ENCODE measurements around the gene SPEM3.

SPEM3 gene
- 0 reads per million in 2 experiments for total RNA-seq

DNA sequence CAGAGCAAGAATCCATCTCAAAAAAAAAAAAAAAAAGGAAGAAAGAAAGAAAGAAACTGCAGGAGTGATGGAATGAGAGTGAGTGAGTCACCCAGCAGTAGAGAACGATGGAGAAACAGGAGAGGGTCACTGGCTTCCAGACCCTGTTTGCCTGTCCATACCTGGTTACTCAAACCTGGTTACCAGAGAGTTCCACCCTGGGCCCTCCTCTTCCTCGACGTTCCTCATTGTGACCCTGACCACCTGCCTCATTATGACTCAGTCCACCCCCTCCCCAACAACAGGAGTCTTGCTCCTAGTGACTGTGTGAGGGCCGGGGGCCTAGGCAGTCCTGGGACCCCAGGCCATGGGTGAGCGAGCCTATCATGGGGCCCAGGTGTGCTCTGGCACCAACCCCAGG is at the start of gene SPEM3:
Gene SPEM3, plus strand, starts transcription at position 301 of the 400 bp plus-strand sequence. Its CDS starts 46 bp downstream, at position 347.
- no peak for DNase-seq (ENCODE audit: low read depth)

GRCh38 chr17:7379134-7379533 is 49.5 kb upstream of the SPEM3 start:
- DNase-seq (ENCODE audit: low read depth) = no peak

DNA sequence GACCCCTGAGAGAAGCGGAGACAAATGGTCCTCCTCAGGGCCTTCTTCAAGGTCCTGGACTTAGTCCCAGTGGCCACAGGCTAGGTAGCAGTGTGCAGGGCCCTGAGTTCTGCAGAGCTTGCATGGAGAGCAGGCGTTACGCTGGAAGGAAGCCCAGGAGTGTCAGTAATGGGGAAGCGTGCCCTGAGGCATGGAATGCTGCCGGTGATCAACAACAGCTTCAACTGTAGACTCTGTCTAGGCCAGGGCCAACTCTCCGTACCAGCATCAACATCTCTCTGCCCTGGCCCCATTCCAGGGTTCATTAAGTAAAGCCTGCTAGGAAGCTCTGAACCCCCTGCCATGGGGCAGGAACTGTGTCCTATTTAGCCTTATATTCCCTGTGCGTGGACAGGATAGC is 48.3 kb upstream of the SPEM3 start:
- no peak for DNase-seq (ENCODE audit: low read depth)

DNA sequence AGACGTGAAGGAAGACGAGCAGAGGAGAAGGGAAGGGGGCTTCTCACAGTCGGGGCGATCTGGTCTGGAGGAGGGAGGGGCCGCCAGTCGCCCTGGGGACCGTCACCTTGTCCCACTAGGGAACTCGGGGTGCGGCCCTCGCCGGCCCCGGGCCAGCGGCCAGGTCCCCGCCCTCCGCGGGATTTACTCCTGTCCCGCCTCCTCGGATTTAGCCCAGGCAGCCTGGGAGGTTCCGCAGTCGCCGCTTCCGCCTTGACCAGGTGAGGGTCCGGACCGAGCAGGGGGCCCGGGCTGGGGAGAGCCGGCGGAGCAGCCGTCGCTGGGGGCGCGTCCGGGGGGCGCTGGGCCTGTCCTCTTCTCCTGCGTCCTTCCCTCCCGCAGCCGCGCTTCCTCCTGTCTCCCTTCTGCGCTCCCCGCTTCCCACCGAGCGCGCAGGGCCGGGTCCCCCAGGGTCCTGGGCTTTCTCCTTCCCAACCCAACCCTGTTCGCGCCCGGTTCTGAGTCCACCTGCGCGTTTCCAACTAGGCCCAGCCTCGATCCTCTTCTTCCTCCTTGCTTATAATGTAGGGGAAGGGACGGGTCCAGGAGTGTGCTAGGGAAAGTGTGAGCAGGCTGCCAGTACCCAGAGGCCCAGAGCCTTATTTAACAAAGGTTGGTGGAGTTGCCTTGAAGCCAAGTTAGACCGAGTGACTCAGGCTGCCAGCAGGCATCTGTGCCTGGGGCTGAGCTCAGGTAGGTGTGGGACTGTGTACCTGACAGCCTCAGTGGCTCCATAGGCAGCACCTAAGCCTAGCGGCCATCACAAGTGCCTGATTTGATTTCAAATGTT is 47.6 kb upstream of the SPEM3 start, which contains the start of gene TNK1:
Gene TNK1, plus strand, starts transcription at position 235 of the 829 bp plus-strand sequence. CDS start 1,838 bp downstream, outside the sequence.
- no peak for DNase-seq (ENCODE audit: low read depth)

DNA sequence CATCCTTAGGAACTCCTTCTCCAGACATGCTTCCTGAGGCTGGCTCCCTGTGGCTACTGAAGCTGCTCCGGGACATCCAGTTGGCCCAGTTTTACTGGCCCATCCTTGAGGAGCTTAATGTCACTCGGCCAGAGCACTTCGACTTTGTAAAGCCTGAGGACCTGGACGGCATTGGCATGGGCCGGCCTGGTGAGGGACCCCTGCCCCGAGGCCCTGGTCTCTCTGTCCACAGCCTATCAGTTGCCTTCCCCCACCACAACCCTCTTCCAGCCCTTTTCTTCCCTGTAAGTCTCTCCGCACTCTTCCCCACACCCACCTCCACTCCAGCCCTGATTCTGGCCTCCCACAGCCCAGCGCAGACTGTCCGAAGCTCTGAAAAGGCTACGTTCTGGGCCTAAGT is 45.8 kb upstream of the SPEM3 start:
- no peak for DNase-seq (ENCODE audit: low read depth)

DNA sequence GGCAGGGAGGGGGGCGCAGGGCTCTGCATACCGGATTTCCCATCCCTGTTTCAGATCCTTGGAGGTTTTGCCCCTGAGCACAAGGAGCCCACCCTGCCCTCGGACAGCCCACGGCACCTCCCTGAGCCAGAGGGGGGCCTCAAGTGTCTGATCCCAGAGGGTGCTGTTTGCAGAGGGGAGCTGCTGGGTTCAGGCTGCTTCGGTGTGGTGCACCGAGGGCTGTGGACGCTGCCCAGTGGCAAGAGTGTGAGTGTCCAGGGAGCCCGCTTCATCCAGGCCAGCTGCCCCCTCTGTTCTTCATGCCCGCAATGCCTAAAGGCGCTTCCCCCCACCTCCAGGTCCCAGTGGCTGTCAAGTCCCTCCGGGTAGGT is 45.3 kb upstream of the SPEM3 start:
- DNase-seq (ENCODE audit: low read depth) = no peak

- peak; percentile 70 for DNase-seq (ENCODE audit: low read depth)
Observed at GRCh38 chr17:7383742-7384488, 44.7 kb upstream of the SPEM3 start.

DNA sequence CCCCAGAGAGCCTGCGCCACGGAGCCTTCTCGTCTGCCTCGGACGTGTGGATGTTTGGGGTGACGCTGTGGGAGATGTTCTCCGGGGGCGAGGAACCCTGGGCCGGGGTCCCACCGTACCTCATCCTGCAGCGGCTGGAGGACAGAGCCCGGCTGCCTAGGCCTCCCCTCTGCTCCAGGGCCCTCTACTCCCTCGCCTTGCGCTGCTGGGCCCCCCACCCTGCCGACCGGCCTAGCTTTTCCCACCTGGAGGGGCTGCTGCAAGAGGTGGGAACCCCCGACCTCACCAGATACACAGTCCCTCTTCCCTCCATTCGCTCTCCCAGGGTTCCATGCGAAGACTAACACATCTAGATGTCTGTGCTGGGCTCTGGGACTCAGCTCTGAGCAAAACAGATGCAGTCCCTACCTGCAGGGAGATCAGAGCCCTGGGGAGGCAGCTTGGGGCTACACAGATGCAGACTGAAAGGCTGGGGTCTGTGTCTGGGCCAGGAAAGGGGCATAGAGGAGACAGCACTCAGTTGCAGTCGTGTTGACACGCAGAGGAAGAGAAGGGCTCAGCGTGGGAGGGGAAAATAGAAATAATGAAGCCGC is 44.1 kb upstream of the SPEM3 start:
- DNase-seq (ENCODE audit: low read depth) = no peak

- no peak for DNase-seq (ENCODE audit: low read depth)
Observed at GRCh38 chr17:7388856-7389255, 39.8 kb upstream of the SPEM3 start.

DNA sequence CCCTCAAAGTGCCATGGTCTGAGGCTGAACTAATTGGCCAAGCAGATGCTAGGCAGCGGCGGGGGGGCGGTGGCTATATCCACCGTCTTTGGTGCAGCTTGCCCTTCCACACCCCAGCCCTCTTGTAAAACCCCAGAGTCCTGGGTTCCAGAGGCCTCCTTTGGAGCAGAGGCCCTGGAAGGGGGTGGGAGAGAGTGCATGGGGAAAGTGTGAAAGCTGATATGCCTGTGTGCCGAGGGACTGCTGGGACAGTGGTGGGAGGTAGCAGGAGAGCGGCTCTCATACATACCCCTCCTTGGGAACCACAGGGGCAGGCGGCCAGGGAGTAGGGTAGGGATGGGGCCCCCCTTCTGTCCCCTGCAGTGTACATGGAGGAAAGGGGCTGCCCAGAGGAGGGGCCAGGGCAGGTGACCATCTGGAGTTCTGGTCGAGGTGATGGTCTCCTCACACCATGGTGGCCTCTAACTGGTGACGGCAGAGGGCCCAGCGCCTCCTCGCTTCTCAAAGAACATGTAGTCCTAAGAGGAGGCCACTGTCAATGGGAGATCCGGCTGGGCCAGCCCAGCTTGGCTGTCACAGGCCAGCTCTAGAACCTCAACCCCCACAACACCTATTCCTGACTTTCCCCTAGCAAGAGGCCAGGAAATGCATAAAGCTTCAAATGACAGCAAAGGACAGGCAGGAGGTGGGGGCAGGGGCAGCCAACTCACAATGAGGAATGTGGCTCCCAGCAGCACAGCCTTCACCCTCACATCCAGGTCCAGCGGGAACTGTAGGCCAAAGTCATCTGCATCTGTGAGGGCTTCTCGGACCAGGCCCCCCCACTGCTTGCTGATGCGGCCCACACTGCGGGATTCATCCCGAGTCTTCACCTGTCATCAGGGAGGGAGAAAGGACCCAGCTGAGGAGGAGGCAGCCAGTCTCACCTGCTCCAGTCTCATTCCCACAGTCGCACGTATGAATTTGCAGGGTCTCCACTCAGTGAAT is 38.4 kb upstream of the SPEM3 start:
- DNase-seq (ENCODE audit: low read depth) = no peak

GRCh38 chr17:7391307-7391706 is 37.4 kb upstream of the SPEM3 start:
- no peak for DNase-seq (ENCODE audit: low read depth)

GRCh38 chr17:7392696-7393612 is 35.7 kb upstream of the SPEM3 start:
- DNase-seq (ENCODE audit: low read depth) = no peak

DNA sequence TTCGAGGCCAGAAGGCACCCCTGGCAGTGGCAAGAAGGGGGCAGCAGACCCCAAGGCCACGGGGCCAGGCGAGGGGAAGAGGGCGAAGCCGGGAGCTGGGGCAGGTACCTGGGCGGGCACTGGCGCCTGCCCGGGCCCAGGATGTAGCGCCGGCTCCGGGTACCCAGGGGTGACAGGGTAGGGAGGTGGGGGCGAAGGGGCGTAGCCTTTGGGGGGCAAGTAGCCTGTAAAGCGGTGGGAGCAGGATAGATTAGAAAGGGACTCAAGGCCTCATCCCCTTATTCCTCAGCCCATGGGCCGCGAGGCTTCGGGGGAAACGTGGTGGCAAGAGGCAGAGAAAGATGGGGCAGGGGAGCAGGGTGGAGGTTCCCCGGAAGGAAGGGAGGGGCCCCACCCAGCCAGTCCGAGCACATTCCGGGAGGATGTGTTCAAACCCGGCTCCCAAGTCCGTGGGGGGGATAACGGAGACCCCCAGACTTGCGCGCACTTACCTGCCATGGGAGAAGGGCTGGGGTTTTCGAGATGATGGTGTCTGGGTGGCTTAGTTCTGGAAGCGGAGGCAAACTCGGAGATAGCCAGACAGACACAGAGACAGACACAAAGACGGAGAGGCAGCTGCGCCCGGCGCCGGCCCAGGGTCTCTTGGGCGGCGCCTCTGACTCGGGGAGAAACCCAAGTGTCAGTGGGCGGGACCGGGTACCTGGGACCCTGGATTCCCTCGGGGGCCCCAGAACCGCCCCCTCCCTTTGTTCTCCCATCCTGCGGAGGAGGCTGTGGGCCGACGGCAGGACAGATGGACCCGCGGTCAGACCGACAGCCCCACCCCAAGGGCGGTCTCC is 34.8 kb upstream of the SPEM3 start:
- DNase-seq (ENCODE audit: low read depth) = peak; percentile 59

- peak; percentile 72 for DNase-seq (ENCODE audit: low read depth)
Observed at GRCh38 chr17:7394452-7395191, 34.0 kb upstream of the SPEM3 start, which contains the start of gene PLSCR3. PLSCR3 (minus strand) TSS chr17:7394525; CDS start chr17:7394110, 415 bp downstream.

GRCh38 chr17:7396147-7396546 is 32.5 kb upstream of the SPEM3 start:
- DNase-seq (ENCODE audit: low read depth) = no peak

GRCh38 chr17:7398612-7399011 is 30.0 kb upstream of the SPEM3 start:
- no peak for DNase-seq (ENCODE audit: low read depth)

- peak; percentile 12 for DNase-seq (ENCODE audit: low read depth)
Observed at GRCh38 chr17:7403043-7403726, 25.5 kb upstream of the SPEM3 start.

- no peak for DNase-seq (ENCODE audit: low read depth)
Observed at GRCh38 chr17:7403727-7403976, 25.0 kb upstream of the SPEM3 start.
